ENCODE results near the gene PGAP3.

DNA sequence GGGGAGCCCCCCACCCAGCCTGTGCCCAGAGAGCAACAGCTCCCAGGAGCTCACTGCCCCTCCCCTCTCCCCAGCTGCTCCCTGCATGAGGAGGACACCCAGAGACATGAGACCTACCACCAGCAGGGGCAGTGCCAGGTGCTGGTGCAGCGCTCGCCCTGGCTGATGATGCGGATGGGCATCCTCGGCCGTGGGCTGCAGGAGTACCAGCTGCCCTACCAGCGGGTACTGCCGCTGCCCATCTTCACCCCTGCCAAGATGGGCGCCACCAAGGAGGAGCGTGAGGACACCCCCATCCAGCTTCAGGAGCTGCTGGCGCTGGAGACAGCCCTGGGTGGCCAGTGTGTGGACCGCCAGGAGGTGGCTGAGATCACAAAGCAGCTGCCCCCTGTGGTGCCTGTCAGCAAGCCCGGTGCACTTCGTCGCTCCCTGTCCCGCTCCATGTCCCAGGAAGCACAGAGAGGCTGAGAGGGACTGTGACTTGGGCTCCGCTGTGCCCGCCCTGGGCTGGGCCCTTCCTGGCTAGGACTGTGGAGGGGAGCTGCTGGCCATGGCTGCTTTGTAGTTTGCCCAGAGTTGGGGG, 22.1 kb downstream of the PGAP3 start:
- no peak for TF ChIP-seq RCOR1 (IDR thresholded peaks at IDR 0.05; ENCODE audit: insufficient replicate concordance, low read length)
- TF ChIP-seq POLR2A (IDR thresholded peaks at IDR 0.05; ENCODE audit: low read depth, low read length), result no peak
- no peak for TF ChIP-seq SMC3 (IDR thresholded peaks at IDR 0.05; ENCODE audit: low read depth, low read length)
- TF ChIP-seq, protein P1, sequence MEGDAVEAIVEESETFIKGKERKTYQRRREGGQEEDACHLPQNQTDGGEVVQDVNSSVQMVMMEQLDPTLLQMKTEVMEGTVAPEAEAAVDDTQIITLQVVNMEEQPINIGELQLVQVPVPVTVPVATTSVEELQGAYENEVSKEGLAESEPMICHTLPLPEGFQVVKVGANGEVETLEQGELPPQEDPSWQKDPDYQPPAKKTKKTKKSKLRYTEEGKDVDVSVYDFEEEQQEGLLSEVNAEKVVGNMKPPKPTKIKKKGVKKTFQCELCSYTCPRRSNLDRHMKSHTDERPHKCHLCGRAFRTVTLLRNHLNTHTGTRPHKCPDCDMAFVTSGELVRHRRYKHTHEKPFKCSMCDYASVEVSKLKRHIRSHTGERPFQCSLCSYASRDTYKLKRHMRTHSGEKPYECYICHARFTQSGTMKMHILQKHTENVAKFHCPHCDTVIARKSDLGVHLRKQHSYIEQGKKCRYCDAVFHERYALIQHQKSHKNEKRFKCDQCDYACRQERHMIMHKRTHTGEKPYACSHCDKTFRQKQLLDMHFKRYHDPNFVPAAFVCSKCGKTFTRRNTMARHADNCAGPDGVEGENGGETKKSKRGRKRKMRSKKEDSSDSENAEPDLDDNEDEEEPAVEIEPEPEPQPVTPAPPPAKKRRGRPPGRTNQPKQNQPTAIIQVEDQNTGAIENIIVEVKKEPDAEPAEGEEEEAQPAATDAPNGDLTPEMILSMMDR (conservative IDR thresholded peaks at IDR 0.05; ENCODE audit: low read depth, low read length), result no peak
- TF ChIP-seq, protein P2, sequence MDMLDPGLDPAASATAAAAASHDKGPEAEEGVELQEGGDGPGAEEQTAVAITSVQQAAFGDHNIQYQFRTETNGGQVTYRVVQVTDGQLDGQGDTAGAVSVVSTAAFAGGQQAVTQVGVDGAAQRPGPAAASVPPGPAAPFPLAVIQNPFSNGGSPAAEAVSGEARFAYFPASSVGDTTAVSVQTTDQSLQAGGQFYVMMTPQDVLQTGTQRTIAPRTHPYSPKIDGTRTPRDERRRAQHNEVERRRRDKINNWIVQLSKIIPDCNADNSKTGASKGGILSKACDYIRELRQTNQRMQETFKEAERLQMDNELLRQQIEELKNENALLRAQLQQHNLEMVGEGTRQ (IDR thresholded peaks at IDR 0.05; ENCODE audit: low read depth, low read length), result no peak

Data from IMR-90 (cell line).